Heart left ventricle (tissue), 13 donors: Measurements from ENCODE around the gene PPM1F.

ENCODE experiments used
- POLR2A ChIP-seq, 2 donors: fragments of 450-650 bp; IDR thresholded peaks; one replicate each; pipeline ENCODE4 v1.6.1; 2017; ENCODE audit warnings: antibody characterized with exemption in 2 of 2, mild to moderate bottlenecking in 2 of 2, moderate library complexity in 2 of 2
- TF ChIP-seq, protein P1 (sequence below), 12 donors: fragments of 200-600 bp; sonication (generic) in 4 of 12; IDR thresholded peaks; one replicate each; pipeline versions ENCODE4 v1.5.0 to v1.8.0; 2018 to 2022; ENCODE audit warnings: antibody characterized with exemption in 12 of 12, mild to moderate bottlenecking in 5 of 12
- donor health status: ischemic (EF 13 %, LVEDD 7.1; RV severe dilation, severe dysfunction).
- donor health status: DM: no; HTN: yes; CAD: no.
- donor health status: DM: no; HTN: no; CAD: no.
- donor health status: ischemic (EF 25% LVEDD 6.9; RV normal size, moderate dysfunction).
- donor health status: ischemic (EF 25% LVEDD 5.7; RV mildly dilated, moderate dysfunction).
- donor health status: ischemic (EF 35%, LVEDD 5.7; RV mildly dilated, moderate dysfunction).
- donor health status: nonischemic (EF 11% LVEDD 7.7; RV severe dilation, severe dysfunction).
- donor health status: DM: yes; HTN: yes; CAD: no.
- donor health status: PGD.
- donor health status: ischemic (EF 29% LVEDD 5.4; RV normal size, mild dysfunction).
- donor health status: nonischemic (EF 23%, LVEDD 6.1; RV moderate dilation, normal function).

DNA sequence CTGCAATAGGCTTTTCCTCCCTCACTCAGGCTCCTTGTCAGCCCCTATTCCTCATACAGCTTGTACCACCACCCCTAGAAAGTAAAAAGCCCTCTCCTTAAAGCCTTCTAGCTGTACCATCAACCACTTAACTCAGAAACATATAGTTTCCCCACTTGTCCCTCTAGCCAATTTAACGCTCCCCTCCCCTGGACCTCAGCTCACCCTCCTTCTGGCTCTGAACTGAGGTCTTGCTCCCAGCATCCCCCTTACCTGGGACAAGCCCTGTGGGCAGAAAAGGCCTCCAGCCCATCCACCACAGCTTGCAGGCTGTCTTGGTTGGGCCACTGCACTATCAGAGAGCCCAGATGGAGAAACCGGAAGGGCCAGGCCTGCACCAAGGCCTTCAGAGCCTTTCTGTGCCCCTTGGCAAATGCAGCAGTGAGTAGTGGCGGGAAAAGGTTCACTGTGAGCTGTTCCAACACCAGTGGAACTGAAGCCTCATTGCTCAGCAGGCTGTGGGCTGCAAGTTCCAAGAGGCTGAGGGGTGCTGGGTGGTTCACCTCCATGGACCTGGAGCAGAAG is 42.3 kb upstream of the PPM1F start:
- TF ChIP-seq POLR2A (IDR thresholded peaks at IDR 0.05) = no peak
- TF ChIP-seq, protein P1, sequence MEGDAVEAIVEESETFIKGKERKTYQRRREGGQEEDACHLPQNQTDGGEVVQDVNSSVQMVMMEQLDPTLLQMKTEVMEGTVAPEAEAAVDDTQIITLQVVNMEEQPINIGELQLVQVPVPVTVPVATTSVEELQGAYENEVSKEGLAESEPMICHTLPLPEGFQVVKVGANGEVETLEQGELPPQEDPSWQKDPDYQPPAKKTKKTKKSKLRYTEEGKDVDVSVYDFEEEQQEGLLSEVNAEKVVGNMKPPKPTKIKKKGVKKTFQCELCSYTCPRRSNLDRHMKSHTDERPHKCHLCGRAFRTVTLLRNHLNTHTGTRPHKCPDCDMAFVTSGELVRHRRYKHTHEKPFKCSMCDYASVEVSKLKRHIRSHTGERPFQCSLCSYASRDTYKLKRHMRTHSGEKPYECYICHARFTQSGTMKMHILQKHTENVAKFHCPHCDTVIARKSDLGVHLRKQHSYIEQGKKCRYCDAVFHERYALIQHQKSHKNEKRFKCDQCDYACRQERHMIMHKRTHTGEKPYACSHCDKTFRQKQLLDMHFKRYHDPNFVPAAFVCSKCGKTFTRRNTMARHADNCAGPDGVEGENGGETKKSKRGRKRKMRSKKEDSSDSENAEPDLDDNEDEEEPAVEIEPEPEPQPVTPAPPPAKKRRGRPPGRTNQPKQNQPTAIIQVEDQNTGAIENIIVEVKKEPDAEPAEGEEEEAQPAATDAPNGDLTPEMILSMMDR (IDR thresholded peaks at IDR 0.05) = no peak
